HG02885 (cell line): Measurements from ENCODE around the gene TFR2.

Experiments used
- ATAC-seq: cut with Tn5 transposase; IDR thresholded peaks from one replicate; pipeline ENCODE4 v1.9.1; 2021; ENCODE audit warnings: mild to moderate bottlenecking; ENCODE audit not compliant: unreplicated experiment, poor library complexity

TFR2 gene

DNA sequence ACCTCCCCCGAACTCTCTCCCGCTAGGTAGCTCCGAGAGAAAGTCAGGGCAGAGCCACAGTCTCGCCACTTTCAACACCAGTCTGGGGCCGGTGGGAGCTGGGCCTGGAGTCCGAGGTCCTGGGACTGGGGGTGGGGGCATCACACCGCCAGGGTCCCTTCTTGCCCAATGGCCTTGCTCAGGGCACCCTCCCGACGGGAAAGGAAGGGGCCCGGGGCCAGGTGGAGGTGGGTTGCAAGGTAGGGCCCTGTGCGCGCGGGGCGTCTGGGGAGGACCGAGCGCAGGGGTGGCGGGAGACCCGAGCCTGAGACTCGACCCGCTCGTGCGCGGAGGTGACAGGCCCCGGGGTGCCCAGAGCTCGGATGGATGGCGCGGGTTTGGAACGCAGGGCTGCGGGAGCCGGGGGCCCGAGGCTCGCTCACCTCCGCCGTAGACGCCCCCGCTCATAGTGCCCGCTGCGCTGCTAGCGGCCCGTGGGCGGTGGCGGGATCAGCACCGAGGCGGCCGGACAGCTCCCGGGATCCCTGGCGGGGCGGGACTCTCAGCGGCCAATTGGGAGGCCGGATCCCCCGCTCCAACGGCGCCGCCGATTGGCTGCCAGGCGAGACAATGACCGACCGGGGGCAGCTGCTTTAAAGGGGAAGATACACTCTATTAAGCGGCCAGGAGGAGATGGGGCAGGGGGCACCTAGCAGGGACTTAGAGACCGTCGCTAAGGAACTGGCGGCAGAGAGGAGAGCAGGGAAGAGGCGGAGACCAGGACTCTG is 14.7 kb upstream of the TFR2 start, which contains the start of gene ACTL6B:
ACTL6B (minus strand) TSS at position 541 of the 767 bp plus-strand sequence; CDS start at position 447, 94 bp downstream.
- no peak for ATAC-seq

DNA sequence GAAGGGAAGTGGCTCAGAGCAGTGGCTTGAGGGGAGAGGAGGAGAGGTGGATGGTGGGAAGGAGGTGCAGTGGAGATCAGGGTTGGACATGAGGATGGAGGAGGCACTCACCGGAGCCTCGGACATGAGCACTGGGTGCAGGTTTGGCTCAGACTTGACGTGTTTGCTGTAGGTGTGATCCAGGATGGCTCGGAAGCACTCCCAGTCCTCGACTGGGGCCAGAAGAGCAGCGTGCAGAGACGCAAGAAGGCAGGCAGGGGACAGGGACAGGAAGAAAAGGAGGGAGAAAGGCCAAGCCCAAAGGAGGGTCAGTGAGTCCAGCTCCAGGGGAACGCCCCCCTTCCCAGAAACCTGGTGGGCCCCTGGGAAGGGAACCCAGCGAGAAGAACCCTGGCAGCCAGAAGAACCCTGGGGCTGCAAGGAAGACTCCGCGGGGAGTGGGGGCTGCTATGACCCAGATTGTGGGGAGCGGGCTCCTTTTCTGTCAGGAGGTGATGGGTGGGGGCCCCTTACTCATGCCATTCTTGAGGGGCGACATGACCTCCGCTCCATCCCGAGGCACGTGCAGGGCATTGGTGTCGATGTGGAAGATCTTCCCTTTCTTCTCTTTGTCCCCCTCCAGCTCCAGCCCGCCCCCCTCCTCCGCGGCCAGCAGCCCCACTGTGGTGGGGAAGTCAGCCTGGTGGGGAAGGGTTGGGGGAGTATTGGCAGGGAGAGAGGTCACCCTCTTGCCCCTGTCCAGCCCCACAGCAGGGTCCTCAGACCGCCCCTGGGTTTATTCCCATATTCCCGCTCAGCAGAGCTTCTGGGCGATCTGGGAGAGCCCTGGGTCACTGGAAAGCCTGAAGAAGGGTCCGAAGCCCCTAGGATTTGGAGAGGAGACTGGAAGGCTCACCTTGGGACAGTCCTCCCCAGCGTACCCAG is 13.8 kb upstream of the TFR2 start:
- ATAC-seq, result no peak

DNA sequence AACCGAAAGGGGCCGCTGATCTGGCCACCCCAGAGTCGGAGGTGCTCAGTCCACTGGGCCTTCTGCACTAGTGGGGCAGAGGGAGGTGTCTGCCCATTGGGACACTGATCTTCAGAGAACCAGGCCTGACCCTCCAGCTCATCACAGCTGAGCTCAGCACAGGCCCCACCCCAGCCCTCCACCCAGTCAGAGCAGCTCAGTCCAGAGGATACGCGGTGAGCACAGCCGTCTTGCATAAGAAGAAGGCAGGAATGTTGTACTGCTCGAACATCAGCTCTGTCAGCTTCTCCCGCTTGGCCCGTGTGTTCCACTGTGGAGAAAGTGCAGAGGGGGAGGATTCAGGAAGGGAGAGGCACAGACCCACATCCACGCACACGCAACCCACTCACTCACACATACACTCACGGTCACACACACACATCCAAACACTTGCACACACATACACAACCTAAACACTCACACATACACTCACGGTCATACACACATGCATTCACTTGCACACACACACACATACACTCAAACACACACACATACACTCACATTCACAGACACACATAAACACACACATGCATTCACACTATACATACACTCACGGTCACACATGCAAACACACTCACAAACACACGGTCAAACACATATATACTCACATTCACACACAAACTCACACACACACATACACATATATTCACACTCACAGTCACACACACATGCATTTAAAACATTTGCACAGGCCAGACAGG is 8.6 kb upstream of the TFR2 start:
- no peak for ATAC-seq

DNA sequence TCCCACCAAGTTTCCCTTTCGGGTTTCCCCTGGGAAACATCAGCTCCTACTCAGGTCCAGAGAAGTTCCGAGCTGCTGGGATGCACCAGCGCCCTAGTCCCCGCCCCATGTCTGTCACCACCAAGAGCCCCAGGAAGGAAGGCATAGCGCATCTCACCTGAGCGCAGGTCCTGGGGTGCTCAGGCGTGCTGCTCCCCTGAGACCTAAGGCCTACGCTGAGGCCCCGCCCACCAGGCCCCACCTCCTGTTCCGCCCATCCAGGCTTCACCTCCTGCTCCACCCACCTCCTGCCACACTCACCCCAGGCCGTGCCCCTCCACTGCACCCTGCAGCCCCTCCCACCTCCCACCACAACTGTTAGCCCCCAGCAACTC is 1.2 kb upstream of the TFR2 start:
- ATAC-seq, result no peak

DNA sequence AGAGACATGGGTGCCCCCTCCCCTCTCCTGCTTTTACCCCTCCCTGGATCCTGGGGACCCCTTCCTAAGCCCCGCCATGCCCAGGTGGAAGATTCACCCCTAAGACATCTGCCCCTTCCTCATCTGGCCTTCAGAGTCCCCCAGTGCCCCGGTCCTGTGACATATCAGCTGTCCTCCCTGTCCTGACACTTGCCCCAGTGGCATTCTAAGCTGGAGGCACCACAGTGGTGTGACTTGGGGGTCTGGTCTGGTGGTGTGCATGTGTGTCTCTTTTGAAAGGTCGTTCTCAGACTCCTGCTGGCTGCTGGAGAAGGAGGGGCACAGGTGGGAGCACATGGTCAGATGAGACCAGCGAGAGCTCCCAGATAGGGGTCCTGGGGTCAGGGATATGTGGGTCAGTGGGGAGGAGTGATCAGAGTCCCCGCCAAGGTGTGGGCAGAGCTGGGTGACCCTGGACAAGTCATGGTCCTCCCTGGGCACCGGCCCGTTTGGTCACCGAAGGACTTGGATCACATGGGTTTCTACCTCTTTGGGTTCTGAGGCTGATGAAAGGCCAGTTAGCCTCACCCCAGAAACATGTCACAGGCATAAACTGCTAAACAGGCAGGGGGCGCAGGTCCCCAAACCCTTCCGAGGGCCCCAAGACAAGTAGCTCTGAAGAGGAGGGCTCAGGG is 645 bp upstream of the TFR2 start:
- no peak for ATAC-seq

DNA sequence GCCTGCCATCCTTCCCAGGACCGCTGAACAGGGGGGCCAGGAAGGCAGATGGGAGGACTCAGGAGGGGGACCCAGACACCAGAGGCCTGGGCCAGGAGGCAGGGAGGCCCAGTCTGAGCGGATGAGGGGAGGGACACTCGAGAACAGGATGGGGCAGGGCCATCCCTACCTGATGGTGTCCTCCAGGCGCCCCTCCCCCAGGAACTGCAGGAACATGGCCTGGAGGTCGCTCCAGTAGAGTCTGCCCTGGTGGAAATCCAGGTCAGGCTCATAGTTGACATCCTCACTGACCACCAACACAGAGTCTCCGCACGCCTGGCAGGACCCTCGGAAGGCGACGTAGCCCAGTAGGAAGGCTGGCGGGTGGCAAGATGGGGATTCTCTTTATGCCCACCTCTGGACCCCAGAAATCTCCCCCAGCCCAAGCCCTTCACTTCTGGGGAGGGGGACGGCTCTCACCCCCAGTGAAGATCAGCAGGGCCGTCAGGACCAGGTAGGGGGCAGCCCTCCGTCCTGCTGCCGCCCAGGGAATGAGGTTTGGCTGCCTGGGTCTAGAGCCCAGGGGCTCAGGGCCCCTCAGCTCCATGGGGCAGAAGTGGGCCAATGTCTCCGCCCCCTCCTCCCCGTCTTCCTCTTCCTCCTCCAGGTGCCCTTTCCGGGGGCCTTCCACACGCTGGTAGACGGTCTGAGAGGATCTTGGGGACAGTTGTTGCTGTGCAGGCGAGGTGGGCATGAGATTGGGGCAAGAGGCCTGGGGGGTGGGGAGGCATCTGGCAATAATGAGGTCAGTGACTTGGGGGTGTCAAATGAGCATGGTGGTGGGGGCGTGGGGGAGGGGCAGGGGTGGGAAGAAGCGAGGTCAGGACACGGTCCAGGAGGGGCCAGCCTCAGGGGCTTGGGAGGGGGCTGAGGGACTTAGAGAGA is 573 bp downstream of the TFR2 start:
- ATAC-seq, result no peak

DNA sequence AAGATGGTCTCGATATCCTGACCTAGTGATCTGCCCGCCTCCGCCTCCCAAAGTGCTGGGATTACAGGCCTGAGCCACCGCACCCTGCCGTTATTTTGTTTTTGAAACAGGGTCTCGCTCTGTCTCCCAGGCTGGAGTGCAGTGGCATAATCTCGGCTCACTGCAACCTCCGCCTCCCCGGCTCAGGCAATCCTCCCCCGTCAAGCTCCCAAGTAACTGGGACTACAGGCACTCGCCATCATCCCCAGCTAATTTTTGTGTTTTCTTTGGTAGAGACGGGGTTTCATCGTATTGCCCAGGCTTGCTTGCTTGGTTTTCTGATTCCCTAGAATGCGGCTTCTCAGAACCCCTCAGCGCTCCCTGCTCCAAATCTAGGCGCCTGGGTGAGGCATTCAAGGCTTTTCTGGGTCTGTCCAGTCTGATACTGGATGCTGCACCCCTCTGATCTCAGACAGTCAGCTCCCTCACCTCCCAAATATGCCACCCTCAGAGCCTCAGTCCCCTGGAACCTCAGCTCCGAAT is 1.3 kb downstream of the TFR2 start:
- no peak for ATAC-seq

DNA sequence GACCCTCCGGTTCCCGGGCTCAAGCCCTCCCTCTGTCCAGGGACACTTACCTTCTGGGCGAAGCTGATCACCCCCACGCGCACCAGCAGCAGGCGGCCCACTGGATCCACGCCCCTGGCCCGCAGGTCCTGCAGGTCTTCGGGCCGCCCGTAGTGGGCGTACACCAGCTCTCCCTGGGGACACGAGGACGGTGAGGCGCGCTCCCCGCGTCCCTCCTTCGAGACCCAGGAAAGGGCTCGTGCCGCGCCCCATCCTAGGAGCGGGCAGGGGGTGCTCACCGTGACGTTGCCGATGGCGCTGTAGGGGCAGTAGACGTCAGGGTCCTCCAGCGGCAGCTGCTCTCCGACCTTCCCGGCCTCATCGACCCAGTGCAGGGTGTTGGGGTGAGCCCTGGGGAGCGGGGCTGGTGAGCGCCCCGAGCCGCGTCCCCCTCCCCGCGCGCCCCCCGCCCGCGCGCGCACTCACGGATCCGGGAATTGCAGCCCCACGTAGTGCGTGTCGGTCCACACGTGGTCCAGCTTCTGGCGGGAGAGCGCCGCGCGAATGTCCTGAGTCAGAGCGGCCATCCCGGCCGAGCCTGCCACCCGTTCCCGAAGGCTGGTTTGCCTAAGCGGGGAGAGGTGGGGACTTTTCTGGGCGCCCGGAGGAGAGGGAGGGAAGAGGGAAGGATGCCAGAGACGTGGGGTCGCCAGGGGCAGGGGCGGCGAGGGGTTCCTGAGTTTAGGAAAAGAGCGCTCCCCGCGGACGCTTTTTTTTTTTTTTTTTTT is 8.2 kb downstream of the TFR2 start:
- peak; percentile 71 for ATAC-seq

DNA sequence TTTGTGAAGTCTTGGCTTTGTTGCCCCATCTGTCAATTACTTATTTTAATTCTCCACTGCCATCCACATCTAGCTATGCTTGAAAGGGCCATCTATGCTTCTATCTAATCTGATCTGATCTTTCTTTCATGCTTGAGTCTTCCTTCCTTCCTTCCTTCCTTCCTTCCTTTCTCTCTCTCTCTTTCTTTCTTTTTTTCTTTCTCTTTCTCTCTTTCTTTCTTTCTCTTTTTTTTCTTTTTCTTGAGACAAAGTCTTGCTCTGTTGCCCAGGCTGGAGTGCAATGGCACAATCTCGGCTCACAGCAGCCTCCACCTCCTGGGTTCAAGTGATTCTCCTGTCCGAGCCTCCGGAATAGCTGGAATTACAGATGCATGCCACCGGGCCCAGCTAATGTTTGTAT is 11.3 kb downstream of the TFR2 start:
- no peak for ATAC-seq

DNA sequence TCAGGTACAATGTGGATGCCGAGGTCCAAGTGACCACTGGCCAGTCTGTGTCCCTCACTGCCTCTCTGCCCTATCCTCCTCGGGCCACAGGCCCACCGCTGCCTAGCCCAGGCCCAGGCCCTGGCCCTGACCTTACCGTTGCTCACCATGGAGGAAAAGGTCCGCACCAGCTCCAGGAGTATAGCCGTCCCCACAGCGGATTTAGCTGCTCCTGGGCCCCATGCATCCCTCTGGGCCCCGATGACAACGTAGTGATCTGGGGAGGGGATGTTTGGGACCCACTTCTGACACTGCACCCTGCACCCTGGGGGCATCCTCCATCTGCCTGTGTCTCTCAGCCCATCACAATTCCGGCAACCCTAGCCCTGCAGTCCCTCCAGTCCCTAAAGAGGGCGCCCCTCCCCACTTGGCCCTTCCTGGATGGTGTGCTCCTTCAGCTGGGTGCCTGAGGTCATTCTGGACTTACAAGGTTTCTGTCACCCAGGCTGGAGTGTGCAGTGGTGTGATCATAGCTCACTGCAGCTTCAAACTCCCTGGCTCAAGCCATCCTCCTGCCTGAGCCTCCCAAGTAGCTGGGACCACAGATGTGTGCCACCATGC is 12.1 kb downstream of the TFR2 start:
- ATAC-seq, result no peak

DNA sequence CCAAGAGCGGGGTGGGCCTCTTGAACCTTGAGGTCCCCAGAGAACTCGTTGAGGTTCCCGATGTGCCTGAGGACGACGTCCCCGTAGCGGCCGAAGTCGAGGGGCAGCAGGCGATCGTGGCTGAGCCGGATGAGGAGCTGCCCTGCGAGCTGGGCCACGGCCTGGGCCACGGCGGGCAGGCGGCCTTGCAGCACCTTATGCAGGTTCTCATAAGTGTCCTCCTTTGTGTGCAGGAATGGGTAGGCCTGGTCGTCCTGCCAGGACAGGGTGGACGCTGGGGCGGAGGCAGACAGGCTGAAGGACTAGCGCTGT is 14.2 kb downstream of the TFR2 start:
- no peak for ATAC-seq

DNA sequence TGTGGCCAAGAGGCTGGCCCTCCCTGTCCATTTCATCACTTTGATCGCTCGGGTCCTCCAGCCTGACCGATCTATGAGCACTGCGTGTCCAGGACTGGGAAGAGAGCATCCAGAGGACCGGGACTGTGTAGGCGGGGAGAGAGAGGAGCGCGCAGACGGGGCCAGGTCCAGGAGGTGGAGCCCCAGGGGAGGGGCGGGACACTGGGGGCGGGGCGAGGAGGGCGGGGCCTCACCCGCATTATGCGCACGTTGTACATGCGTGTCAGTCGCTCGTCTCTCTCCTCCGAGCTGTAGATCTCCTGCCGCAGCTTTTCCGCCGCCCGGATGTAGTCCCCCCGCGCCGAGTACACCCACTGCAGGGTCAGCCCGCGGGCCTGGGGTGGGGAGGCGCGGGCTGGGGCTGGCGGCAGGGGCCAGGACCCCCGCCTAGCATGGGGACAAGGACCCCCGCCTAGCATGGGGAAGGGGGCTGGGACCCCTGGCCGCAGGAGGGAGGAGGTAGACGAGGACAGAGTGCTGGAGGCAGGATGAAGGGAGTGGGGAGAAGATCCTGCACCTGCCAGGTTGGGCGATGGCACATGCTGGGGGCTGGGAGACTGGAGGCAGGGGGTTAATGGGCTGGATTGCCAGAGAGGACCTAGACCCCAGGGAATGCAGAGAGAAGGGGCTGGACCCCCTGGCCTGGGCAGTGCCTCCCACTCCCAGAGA is 14.7 kb downstream of the TFR2 start:
- peak; percentile 85 for ATAC-seq

DNA sequence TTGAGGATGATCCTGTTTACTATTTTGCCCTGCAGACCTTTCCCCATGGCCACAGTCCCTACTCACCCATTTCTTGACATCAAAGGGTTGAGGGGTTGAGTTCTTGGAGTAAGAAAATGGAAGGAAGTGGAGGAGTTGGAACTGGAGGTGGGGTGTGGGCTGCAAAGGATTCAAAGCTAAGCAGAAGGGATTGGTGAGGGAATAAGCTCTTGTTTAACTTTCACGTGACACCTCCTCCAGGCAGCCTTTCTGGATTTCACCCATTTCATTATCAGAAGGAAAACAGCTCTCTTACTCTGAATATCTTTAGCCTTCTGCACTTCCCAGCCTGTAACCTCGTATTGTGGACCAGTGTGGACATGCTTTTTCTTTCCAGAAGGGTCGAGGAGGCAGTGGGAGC is 15.3 kb downstream of the TFR2 start:
- ATAC-seq, result no peak

DNA sequence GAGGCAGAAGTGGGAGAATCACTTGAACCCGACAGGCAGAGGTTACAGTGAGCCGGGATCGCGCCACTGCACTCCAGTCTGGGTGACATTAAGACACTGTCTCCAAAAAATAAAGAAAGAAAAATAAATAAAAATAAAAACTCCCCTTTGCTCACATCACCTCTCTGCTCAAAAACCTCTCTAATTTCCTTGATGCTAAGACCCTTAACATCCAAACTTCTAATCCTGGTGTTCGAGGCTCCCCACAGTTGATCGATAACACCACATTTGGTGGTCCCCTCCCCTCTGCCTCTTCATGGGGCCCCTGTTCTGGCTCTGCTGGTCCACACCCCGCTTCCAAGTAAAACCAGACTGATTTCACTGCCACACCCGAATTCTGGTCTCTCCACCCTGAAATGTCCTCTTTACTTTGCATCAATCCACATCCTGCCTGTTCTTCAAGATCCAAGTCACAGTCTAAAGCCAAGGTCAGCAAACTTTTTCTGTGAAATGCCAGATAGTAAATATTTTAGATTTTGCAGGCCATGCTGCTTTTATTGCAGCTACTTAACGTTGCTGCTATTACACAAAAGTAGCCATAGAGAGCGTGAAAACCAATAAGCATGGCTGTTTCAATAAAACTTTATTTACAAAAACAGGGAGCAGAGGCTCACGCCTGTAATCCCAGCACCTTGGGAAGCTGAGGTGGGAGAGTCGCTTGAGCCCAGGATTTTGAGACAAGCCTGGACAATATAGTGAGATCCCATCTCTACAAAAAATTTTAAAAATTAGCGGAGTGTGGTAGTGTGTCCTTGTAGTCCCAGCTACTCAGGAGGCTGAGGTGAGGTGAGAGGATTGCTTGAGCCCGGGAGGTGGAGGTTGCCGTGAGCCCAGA is 17.2 kb downstream of the TFR2 start:
- ATAC-seq, result no peak

DNA sequence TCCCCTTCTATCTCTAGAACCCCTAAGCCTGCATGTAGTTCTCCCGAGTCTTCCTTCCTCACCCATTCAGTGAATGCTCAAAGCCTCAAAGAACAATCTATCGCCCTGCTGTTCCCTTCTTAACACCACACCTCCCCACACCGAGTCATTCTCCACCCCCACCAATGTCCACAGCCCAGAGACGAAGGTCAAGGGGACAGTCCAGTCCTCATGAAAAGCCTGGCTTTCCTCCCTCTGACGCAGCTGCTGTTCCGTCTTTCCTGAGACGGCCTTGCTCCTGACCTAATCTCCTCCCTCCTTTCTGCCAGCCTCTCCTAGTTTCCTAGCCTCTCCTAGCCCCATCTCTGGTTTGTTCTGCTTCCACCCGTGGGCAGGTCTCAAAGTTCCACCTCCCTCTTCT is 19.8 kb downstream of the TFR2 start:
- ATAC-seq, result no peak

DNA sequence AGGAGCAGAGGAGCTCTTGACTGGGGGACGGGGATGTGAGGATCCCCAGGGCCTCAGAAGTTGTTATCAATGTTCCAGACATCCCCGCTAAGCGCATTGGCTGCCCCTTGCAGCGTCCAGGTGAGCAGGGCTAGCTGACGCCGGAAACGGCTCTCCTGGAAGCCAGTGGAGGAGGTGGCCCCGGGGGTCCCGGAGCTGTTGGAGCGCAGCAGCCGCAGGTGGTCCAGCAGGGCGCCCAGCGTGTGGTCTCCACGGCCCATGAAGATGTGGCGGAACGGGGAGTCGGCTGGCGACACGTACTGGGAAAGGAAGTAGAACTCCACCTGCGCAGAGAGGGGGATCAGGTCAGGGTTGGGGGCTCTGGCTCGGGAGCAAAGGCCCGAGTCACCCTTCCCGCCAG is 20.5 kb downstream of the TFR2 start:
- ATAC-seq, result no peak

DNA sequence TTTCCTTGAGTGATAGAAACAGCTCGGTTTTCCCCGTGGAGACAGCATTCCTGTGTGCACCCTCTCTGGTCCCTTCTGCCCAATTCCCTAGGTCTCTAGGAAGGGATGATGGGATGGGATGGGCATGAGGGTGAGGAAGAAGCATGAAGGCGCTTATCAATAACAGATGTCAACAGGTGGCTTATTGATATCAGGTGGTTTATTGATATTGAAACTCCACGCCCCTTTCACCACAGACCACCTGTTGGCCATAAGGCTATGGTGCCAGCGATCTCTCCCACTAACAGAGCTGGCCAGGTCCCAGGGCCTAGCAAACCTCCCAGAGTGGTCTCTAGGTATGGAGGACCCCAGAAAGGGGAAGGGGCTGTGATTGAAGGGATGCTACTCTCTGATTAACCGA is 21.1 kb downstream of the TFR2 start:
- no peak for ATAC-seq
